Measurements from ENCODE around the gene IGSF8. TPM values are rescaled to one million over a fixed set of nuclear protein-coding genes. Genes with fewer than 3 reads are reported as not detected.

The IGSF8 gene, protein sequence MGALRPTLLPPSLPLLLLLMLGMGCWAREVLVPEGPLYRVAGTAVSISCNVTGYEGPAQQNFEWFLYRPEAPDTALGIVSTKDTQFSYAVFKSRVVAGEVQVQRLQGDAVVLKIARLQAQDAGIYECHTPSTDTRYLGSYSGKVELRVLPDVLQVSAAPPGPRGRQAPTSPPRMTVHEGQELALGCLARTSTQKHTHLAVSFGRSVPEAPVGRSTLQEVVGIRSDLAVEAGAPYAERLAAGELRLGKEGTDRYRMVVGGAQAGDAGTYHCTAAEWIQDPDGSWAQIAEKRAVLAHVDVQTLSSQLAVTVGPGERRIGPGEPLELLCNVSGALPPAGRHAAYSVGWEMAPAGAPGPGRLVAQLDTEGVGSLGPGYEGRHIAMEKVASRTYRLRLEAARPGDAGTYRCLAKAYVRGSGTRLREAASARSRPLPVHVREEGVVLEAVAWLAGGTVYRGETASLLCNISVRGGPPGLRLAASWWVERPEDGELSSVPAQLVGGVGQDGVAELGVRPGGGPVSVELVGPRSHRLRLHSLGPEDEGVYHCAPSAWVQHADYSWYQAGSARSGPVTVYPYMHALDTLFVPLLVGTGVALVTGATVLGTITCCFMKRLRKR
- 10 to 100 TPM; 13.6 to 22.9 (median 18.2) TPM for polyA plus RNA-seq (ENCODE audit: insufficient read length in 10 of 10)
- long read RNA-seq, donor 1, transcript IGSF8-201 (7 exons, 2,343 nt) = major isoform, 5 of 5 reads
- long read RNA-seq, donor 1, partial matches to known transcripts = 0 of 5 reads
- long read RNA-seq, donor 1, other reads (novel, unspliced or antisense) = 0 of 5 reads
- long read RNA-seq, donor 2, partial matches to known transcripts = 0 of 3 reads
- long read RNA-seq, donor 2, other reads (novel, unspliced or antisense) = 0 of 3 reads
- long read RNA-seq, donor 3 = 0 reads
- long read RNA-seq, donor 4, partial matches to known transcripts = 88 of 90 reads
- long read RNA-seq, donor 4, other reads (novel, unspliced or antisense) = 0 of 90 reads
- long read RNA-seq, donor 5, partial matches to known transcripts = 0 of 4 reads
- long read RNA-seq, donor 5, other reads (novel, unspliced or antisense) = 0 of 4 reads
- long read RNA-seq, donor 6, partial matches to known transcripts = 6 of 11 reads
- long read RNA-seq, donor 6, other reads (novel, unspliced or antisense) = 0 of 11 reads
- long read RNA-seq, donor 7, partial matches to known transcripts = 0 of 2 reads
- long read RNA-seq, donor 7, other reads (novel, unspliced or antisense) = 0 of 2 reads
- long read RNA-seq, donor 8, partial matches to known transcripts = 0 of 1 reads
- long read RNA-seq, donor 8, other reads (novel, unspliced or antisense) = 0 of 1 reads
- long read RNA-seq, donor 9, partial matches to known transcripts = 0 of 3 reads
- long read RNA-seq, donor 9, other reads (novel, unspliced or antisense) = 0 of 3 reads

DNA sequence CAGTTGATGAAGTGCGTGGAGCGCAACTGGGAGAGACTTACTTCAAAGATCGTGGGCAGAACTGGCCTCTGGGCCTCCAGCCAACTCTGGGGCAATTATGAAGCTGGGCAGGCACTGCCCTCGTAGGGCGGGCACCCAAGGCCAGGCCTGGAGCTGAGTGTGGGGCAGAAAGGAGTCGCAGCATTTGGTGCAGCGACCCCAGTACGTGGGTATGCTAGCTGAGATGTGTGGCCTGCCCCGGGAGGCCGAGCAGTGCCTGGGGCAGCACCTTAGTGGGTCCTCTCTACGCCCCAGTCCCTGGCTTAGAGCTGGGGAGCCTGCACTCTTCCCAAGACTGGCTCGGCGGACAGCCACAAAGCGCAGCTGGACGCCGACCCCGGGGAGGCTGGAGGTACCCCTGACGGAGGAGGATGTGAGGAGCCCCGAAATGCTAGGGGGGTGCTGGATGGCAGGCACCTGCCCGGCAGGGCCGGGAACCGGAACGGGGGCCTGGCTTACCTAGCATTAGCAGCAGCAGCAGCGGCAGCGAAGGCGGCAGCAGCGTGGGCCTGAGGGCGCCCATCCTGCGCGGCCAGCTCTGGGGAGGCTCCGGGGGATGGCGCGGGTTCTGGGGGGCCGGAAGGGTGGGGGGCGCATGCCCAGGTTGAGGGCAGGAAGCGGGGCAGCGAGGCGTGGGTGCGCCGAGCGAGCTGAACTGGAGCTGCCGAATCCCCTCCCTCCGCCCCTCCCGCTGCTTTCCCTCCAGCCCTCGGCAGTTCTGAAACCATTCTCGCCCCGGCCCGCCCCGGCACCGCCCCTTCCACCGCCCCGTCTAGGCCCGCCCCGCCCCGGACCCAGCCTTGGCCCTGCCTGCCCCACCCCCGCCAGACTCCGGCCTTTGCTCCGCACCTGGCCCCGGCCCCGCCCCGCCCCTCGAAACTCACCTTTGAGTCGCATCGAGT, at the start of gene IGSF8:
TSS of gene IGSF8 (minus strand) at position 709 of the 941 bp plus-strand sequence. CDS start at position 562, 147 bp downstream.
- DNase-seq = peak; percentile 75 to 94 (median 87)

DNA sequence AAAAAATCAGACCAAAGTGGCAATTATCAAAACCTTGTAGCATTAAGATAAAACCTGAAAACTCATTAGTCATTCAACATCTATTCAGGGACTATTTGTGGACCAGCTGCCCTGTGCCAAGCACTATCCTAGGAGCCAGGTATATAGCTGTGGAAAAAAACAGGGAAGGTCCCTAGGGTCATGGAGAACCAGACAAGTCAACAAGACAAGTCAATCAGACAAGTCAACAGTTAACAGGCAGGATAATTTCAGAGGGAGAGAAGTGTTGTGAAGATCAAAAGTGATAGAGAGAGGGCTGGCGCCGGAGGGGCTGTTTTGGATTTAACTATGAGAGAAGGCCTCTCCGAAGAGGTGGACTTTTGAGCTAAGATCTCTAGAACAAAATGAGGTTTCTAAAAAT, 49.7 kb upstream of the IGSF8 start:
- no peak for DNase-seq

DNA sequence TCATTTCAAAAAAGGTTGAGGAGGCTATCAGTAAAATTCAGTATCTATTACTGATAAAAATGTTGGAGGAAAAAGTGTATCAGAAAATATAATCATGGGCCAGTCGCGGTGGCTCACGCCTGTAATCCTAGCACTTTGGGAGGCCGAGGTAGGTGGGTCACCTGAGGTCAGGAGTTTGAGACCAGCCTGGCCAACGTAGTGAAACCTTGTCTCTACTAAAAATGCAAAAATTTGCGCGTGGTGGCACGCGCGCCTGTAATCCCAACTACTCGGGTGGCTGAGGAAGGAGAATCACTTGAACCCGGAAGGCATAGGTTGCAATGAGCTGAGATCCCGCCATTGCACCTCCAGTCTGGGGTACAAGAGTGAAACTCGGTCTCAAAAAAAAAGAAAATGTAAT, 47.7 kb upstream of the IGSF8 start:
- DNase-seq = no peak

DNA sequence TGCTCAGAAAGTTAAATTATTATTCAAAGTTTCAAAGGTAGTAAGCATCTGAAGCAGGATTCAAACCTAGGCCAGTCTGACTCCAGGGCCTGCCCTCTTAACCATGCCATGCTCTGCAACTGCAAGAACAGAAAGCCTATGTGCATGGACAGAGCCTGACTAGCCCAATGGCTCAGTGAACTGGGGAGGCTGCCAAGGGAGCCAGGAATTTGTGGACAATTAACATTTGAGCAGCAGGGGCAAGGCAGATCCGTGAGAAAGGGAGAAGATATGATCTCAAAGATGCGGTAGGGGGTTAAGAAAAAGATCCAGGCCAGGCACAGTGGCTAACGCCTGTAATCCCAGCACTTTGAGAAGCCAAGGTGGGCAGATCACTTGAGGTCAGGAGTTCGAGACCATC, 46.5 kb upstream of the IGSF8 start:
- DNase-seq = no peak

DNA sequence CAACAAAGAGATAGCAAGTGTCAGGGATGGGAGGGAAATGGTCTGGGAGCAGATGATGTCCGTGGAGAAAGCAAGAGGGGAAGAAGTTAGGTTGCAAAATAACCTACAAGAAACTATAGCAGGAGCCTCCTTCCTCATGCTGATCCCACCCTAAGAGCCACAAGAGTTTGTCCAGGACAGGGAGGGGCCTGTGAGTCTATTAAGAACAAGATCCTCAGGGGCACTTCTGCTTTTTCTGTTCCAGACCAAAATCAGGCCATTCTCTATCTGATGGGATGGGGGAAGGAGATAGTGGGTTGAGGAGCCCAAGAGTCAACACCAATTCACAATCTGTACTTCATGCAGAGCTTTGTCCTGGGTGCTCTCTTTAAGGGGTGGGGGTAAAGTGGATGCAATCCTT, 45.3 kb upstream of the IGSF8 start:
- no peak for DNase-seq

DNA sequence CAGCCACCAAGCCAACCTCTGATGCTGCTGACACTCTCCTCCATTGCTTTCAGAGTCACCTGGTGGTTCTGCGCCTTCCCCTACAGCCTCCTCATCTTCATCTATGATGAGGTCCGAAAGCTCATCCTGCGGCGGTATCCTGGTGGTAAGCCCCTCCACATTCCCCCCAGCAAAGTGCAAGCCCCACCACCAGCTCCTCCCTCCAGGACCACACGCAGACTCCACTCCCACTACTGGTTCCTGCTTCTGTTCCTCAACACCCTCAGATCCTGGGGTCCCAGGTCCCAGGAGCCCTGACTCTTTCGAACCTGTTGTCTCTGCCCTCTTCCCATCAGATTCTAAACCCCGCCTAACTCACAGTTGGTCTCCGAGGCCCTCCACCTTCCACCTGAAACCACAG, 41.4 kb upstream of the IGSF8 start:
- DNase-seq = no peak

DNA sequence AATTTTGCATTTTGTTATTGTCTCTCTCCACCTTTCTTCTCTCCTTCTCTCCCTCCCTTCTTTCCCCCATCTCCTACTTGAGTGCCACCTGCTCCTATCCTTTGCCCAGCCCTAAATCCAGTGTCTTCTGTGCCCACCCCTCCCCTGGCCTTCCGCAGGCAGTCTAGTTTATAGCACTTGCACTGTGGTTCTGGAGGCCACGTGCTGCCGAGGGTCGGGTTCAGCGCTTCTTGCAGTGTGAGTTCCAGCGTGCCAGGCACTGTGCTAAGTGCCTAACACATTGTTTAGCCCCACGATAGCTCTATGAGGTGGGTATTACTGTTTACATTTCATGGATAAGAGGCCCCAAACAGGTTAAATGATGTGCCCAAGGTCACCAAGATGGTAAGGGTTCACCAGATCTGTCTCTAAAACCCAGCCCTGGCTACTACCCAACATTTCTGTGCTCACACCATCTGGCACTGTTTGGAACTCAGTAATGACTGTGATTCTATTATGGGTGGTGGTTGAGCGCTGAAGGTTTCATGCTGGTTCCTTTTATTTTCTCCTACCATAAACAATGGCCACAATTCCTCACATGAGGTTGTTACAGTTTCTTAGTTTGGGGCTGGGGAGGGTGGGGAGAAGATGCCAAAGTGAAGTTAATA, 38.9 kb upstream of the IGSF8 start:
- no peak for DNase-seq

DNA sequence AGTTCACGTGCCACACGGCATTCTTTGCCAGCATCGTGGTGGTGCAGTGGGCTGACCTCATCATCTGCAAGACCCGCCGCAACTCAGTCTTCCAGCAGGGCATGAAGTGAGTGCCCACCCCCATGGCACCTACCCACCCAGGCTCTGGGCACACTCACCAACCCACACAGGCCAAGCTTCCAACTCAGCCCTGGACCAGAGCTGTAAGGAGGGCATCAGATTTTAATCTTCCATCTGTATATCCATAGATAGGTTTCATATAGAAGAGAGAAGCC, 38.4 kb upstream of the IGSF8 start:
- no peak for DNase-seq

DNA sequence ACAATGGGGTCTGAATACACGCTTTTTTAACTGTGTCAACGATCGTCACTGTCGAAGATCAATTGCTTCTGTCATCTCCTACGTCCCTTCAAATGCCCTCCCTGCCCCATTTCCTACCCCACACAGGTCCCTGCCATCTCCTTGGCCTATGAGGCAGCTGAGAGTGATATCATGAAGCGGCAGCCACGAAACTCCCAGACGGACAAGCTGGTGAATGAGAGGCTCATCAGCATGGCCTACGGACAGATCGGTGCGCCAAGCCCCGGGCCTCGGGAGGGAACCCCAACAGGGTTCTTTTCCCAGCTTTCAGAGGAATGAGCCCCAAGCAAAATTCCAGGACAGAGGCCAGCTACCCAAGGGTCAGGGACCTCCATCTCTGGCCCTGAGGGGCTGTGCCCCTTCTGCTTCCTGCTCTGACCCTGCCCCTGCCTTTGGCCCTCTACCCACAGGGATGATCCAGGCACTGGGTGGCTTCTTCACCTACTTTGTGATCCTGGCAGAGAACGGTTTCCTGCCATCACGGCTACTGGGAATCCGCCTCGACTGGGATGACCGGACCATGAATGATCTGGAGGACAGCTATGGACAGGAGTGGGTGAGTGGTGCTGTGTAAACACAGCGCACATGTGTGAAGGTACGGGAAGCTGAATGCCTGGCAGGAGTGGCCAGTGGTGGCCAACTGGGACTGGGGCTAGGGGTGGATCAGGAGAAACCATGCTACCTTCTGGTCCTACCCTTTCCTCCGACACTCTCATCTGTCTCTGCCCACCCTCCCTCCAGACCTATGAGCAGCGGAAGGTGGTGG, 37.9 kb upstream of the IGSF8 start:
- no peak for DNase-seq

DNA sequence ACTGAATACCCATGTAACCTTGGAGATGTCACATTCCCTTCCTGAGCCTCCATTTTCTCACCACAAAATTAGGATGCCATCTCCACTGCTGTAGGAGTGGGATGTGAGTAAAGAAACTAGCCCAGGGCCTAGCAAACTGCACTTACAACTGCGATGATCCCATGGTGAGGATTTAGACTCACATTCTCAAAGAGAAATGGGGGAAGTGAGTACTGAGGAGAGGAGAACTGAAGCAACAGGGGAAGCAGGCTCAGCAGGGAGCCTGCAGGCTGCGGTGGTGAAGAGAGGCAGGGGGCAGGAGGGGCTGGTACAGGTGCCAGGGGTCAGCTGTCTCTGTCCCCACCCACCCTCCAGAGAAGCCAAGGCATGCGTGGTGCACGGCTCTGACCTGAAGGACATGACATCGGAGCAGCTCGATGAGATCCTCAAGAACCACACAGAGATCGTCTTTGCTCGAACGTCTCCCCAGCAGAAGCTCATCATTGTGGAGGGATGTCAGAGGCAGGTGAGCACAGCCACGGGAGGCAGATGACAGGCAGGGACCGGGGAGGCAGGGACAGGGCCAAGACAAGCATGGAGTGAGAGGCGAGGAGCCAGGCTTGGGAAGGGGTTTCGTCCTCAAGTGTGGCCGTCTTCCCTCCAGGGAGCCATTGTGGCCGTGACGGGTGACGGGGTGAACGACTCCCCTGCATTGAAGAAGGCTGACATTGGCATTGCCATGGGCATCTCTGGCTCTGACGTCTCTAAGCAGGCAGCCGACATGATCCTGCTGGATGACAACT, 36.6 kb upstream of the IGSF8 start:
- no peak for DNase-seq

DNA sequence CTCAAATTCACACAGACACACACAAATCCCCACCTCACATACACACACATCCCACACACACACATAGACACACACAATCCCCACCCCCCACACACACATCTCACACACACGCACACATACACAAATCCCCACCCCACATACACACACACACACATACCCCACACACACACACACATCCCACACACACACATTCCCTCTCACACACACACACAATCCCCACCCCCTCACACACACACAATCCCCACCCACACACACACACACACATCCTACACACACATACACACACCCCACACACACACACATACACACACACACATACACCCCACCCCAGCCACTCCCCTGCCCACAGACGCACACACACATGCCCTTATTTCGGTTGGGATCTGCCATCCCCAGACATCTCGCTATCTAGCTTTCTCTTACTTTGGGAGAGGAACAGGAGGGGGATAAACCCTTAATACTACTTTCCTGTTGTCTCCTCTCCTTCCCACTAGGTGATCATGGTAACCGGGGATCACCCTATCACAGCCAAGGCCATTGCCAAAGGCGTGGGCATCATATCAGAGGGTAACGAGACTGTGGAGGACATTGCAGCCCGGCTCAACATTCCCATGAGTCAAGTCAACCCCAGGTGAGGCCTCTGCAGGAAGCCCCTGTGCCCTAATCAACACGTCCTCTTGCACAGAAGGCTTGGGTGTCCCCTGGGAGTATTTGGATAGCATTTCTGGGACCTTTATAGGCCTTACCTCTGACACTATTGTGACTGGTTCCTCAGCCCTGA, 35.8 kb upstream of the IGSF8 start:
- DNase-seq = no peak

DNA sequence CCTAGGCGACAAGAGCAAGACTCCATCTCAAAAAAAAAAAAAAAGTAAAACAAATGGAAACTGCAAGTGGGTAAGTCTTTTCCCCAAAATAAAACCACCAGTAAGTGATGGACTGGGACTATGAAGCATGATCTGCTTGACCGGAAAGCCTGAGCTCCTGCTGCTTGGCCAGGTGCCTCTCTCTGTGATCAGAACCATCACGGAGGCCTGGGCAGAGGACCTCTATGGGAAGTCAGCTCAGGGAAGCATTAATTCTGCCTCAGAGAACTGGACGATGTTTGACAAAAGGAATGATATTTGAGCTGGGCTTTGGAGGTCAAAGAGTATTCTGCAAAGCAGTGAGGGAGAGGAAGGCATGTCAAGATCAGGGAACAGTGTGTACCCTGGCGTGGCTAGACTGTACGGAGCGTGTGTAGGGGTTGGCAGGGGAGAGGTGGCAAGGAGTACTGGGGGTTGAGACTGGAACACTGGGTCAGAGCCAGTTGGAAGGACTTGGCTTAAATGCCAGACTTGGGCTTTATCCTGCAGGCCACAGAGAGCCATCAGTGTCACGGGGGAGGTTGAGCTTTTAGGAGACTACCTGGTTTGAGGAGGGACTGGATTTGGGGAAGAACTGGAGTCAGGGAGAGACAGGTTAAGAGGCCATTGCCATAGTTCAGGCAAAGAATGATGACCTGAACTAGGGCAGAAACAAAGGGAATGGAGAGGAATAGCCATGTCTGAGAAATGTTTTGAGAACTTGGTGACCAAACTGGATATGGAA, 33.6 kb upstream of the IGSF8 start:
- no peak for DNase-seq

DNA sequence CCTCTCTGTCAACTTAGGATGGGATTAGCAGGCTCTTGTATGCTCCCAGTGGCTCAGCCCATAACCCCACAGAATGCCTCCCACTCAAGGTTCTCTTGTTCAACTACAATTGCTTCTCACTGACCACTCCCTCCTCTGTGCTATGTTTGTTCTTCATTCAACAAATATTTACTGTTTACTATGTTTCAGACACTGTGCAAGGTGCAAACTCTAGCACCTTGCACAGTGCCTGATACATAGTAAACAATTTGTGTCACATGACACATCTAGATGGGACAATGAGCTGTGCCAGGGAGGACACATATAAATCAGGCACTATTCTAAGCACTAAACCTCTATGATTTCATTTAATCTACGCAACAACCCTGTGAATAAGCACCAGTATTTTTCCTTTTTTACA, 32.5 kb upstream of the IGSF8 start:
- no peak for DNase-seq

DNA sequence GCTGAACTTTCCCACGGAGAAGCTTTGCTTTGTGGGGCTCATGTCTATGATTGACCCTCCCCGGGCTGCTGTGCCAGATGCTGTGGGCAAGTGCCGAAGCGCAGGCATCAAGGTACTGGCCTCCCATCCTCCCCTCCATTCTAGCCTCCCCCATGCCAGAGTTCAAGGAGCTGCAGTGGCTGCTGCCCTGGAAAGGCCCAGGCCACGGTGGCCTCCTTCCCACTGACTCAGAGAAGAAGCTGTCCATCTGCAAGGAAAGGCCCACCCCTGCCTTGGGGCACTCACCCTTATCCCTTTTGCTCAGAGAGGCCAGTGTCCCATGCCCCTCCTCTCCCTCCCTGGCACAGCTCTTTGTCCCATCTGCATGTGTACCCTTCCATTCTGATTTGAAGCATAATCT, 32.1 kb upstream of the IGSF8 start:
- DNase-seq = no peak

DNA sequence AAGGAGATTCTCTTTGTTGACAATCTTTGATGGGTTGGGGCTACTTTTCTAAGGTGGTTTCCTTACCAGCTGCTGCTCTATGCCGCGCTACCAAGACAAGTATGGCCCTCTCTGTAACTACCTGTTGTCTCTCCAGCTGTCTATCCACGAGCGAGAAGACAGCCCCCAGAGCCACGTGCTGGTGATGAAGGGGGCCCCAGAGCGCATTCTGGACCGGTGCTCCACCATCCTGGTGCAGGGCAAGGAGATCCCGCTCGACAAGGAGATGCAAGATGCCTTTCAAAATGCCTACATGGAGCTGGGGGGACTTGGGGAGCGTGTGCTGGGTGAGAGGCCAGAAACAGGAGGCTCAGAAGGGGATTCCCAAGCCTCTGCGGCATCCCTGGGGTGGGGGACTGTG, 31.5 kb upstream of the IGSF8 start:
- no peak for DNase-seq

DNA sequence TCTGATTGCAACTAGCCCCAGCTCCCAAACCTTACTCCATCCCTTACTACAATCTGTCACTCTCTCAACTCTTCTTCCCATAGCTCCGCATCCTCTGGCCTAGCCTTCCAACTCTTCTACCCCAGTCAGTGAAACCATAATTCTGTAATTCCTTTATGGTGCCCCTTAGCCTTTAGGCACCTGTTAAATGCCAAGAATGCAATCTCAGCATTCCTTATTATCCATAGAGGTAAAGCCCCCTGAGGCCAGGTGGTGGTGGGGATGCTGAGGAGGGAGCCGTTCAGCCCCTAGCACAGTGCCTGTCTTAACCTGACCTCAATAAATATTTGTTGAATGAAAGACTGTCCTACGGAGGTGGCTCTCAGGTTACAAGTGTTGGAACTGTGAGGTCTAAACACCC, 31.1 kb upstream of the IGSF8 start:
- DNase-seq = no peak

DNA sequence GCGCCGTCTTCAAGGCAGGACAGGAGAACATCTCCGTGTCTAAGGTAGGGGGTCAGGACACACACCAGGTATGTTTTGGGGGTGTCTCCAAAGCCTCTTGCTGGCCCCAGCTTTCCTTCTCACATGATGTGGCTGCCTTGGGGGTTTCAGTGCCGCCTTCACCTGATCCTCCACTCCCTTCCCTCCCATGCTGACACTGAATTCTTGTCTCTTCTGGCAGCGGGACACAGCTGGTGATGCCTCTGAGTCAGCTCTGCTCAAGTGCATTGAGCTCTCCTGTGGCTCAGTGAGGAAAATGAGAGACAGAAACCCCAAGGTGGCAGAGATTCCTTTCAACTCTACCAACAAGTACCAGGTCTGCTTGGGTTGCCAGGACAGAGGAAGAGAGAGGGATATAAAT, 30.6 kb upstream of the IGSF8 start:
- no peak for DNase-seq
